ENCODE results near the gene CIDEB. TPM values are rescaled to one million over a fixed set of nuclear protein-coding genes. Genes with fewer than 3 reads are reported as not detected.
A peak's percentile ranks its signal among the peaks of the same experiment; 100 is the strongest.

CIDEB gene
- total and polyA plus RNA-seq, 2 of the 13 experiments (the other 11 are each of a cell fraction or from before 2014, with no cell fraction given): 35.8 to 110 TPM

GRCh38 chr14:24315807-24316596, 8.2 kb upstream of the CIDEB start (continued):
- TF ChIP-seq BRCA1 (CRISPR knock-in tag; IDR thresholded peaks at IDR 0.05) (peak; percentile 99), CCAR2 (optimal IDR thresholded peaks at IDR 0.05; ENCODE audit: low read depth, low read length) (no peak), ZBTB44 (CRISPR knock-in tag; IDR thresholded peaks at IDR 0.05) (peak; percentile 94), ZFP90 (CRISPR knock-in tag; IDR thresholded peaks at IDR 0.05; ENCODE audit: borderline replicate concordance) (peak; percentile 94), SCMH1 (CRISPR knock-in tag; IDR thresholded peaks at IDR 0.05; ENCODE audit: borderline replicate concordance) (no peak), ZNF441 (CRISPR knock-in tag; IDR thresholded peaks at IDR 0.05; ENCODE audit: borderline replicate concordance) (peak; percentile 94), TSC22D2 (CRISPR knock-in tag; IDR thresholded peaks at IDR 0.05; ENCODE audit: borderline replicate concordance) (no peak), YY1 (IDR thresholded peaks at IDR 0.05; ENCODE audit: insufficient read depth, insufficient replicate concordance, low read depth, low read length) (peak; percentile 46), ZNF274 (CRISPR knock-in tag; IDR thresholded peaks at IDR 0.05) (peak; percentile 99), SP1 (IDR thresholded peaks at IDR 0.05) (no peak), SP1 (CRISPR knock-in tag; IDR thresholded peaks at IDR 0.05) (no peak; the same call in 1 of the 2 replicates), ZNF710 (CRISPR knock-in tag; IDR thresholded peaks at IDR 0.05; ENCODE audit: borderline replicate concordance) (peak; percentile 90), XBP1 (CRISPR knock-in tag; IDR thresholded peaks at IDR 0.05) (peak; percentile 82; the same call in 1 of the 2 replicates)
- TF ChIP-seq, protein P1, sequence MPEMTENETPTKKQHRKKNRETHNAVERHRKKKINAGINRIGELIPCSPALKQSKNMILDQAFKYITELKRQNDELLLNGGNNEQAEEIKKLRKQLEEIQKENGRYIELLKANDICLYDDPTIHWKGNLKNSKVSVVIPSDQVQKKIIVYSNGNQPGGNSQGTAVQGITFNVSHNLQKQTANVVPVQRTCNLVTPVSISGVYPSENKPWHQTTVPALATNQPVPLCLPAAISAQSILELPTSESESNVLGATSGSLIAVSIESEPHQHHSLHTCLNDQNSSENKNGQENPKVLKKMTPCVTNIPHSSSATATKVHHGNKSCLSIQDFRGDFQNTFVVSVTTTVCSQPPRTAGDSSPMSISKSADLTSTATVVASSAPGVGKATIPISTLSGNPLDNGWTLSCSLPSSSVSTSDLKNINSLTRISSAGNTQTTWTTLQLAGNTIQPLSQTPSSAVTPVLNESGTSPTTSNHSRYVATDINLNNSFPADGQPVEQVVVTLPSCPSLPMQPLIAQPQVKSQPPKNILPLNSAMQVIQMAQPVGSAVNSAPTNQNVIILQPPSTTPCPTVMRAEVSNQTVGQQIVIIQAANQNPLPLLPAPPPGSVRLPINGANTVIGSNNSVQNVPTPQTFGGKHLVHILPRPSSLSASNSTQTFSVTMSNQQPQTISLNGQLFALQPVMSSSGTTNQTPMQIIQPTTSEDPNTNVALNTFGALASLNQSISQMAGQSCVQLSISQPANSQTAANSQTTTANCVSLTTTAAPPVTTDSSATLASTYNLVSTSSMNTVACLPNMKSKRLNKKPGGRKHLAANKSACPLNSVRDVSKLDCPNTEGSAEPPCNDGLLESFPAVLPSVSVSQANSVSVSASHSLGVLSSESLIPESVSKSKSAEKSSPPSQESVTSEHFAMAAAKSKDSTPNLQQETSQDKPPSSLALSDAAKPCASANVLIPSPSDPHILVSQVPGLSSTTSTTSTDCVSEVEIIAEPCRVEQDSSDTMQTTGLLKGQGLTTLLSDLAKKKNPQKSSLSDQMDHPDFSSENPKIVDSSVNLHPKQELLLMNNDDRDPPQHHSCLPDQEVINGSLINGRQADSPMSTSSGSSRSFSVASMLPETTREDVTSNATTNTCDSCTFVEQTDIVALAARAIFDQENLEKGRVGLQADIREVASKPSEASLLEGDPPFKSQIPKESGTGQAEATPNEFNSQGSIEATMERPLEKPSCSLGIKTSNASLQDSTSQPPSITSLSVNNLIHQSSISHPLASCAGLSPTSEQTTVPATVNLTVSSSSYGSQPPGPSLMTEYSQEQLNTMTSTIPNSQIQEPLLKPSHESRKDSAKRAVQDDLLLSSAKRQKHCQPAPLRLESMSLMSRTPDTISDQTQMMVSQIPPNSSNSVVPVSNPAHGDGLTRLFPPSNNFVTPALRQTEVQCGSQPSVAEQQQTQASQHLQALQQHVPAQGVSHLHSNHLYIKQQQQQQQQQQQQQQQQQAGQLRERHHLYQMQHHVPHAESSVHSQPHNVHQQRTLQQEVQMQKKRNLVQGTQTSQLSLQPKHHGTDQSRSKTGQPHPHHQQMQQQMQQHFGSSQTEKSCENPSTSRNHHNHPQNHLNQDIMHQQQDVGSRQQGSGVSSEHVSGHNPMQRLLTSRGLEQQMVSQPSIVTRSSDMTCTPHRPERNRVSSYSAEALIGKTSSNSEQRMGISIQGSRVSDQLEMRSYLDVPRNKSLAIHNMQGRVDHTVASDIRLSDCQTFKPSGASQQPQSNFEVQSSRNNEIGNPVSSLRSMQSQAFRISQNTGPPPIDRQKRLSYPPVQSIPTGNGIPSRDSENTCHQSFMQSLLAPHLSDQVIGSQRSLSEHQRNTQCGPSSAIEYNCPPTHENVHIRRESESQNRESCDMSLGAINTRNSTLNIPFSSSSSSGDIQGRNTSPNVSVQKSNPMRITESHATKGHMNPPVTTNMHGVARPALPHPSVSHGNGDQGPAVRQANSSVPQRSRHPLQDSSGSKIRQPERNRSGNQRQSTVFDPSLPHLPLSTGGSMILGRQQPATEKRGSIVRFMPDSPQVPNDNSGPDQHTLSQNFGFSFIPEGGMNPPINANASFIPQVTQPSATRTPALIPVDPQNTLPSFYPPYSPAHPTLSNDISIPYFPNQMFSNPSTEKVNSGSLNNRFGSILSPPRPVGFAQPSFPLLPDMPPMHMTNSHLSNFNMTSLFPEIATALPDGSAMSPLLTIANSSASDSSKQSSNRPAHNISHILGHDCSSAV (CRISPR knock-in tag; IDR thresholded peaks at IDR 0.05; ENCODE audit: borderline replicate concordance): 0 out of 2 replicates have a peak, but pooled peaks have one; percentile 92
- TF ChIP-seq, protein P2, sequence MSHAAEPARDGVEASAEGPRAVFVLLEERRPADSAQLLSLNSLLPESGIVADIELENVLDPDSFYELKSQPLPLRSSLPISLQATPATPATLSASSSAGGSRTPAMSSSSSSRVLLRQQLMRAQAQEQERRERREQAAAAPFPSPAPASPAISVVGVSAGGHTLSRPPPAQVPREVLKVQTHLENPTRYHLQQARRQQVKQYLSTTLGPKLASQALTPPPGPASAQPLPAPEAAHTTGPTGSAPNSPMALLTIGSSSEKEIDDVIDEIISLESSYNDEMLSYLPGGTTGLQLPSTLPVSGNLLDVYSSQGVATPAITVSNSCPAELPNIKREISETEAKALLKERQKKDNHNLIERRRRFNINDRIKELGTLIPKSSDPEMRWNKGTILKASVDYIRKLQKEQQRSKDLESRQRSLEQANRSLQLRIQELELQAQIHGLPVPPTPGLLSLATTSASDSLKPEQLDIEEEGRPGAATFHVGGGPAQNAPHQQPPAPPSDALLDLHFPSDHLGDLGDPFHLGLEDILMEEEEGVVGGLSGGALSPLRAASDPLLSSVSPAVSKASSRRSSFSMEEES (CRISPR knock-in tag; IDR thresholded peaks at IDR 0.05): peak; percentile 88

All from HepG2 (cell line).